ENCODE data around the gene EGLN3. TPM values are rescaled to one million over a fixed set of nuclear protein-coding genes. Genes with fewer than 3 reads are reported as not detected.

EGLN3 gene
- total RNA-seq, 1 donor from 2014 or later, result 10.3 TPM

- Histone ChIP-seq H3K4me1 (no peaks in the 10 kb centered on the region), H3K27ac (no peak overlapping the region), H3K27me3 (no peaks in the 10 kb centered on the region), H3K36me3 (no peaks in the 10 kb centered on the region), H3K9me3 (no peaks in the 10 kb centered on the region), H3K4me3 (no peak overlapping the region)
- intact Hi-C loops (cut with DNase I), result no loop called here
- no peak for DNase-seq (ENCODE audit: extremely low spot score in 2 of 2)
- no peak for TF ChIP-seq POLR2AphosphoS5 (IDR thresholded peaks at IDR 0.05; ENCODE audit: insufficient read depth in 1 of 2, low read depth in 1 of 2)
- no peak for TF ChIP-seq POLR2A (IDR thresholded peaks at IDR 0.05)
- no peak for TF ChIP-seq CTCF (IDR thresholded peaks at IDR 0.05)
Observed at GRCh38 chr14:33908540-33909223, 42.2 kb downstream of the EGLN3 start.

GRCh38 chr14:33906968-33907367 is 43.9 kb downstream of the EGLN3 start:
- Histone ChIP-seq H3K27ac (no peak overlapping the region), H3K9me3 (no peaks in the 10 kb centered on the region), H3K27me3 (no peaks in the 10 kb centered on the region), H3K4me1 (no peaks in the 10 kb centered on the region), H3K4me3 (no peak overlapping the region), H3K36me3 (no peaks in the 10 kb centered on the region)
- no peak for DNase-seq (ENCODE audit: extremely low spot score in 2 of 2)
- intact Hi-C loops (cut with DNase I), result no loop called here
- TF ChIP-seq POLR2AphosphoS5 (IDR thresholded peaks at IDR 0.05; ENCODE audit: insufficient read depth in 1 of 2, low read depth in 1 of 2) (no peak), POLR2A (IDR thresholded peaks at IDR 0.05) (no peak), CTCF (IDR thresholded peaks at IDR 0.05) (no peak)

DNA sequence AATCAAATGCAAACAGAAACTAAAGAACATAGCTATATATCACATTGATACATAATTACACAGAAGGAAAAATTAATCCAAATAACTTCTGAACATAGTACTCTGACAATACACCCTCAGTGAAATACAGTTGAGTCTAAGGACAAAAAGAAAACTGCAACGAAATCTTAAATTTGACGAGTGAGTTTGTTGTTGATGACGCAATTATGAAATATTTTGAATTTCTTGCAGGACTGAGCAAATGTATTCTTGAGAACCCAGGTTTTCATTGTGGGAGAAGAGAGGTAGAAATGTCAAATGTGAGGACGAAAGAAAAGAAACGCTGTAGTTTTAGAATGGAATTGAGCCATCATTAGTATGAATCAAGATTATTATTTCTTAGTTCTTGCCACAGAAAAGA is 46.3 kb downstream of the EGLN3 start:
- Histone ChIP-seq H3K27me3 (no peaks in the 10 kb centered on the region), H3K9me3 (no peaks in the 10 kb centered on the region), H3K4me3 (no peak overlapping the region), H3K36me3 (no peaks in the 10 kb centered on the region), H3K27ac (no peak overlapping the region), H3K4me1 (no peaks in the 10 kb centered on the region)
- intact Hi-C loops (cut with DNase I), result no loop called here
- no peak for DNase-seq (ENCODE audit: extremely low spot score in 2 of 2)
- no peak for TF ChIP-seq CTCF (IDR thresholded peaks at IDR 0.05)
- no peak for TF ChIP-seq POLR2AphosphoS5 (IDR thresholded peaks at IDR 0.05; ENCODE audit: insufficient read depth in 1 of 2, low read depth in 1 of 2)
- no peak for TF ChIP-seq POLR2A (IDR thresholded peaks at IDR 0.05)

DNA sequence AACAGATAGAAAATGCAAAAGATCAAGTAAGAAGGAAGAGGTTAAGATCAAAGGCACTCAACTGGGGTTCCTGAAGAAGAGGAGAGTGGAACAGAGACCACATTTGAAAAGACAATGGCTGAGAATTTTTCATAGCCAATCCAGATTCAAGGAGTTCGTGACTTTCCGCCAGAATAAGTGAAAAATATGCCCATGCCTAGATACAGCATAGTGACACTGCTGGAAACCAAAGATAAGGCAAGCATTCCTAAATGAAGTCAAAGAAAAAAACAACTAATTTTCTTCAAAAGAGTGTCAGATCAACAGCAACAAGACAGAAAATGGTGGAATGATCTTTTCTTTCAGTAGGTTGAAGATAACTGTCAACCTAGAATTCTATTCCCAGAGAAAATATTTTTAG is 47.5 kb downstream of the EGLN3 start:
- intact Hi-C loops (cut with DNase I), result no loop called here
- Histone ChIP-seq H3K27me3 (no peaks in the 10 kb centered on the region), H3K4me1 (no peaks in the 10 kb centered on the region), H3K27ac (no peak overlapping the region), H3K4me3 (no peak overlapping the region), H3K36me3 (no peaks in the 10 kb centered on the region), H3K9me3 (no peaks in the 10 kb centered on the region)
- DNase-seq (ENCODE audit: extremely low spot score in 2 of 2), result no peak
- TF ChIP-seq POLR2AphosphoS5 (IDR thresholded peaks at IDR 0.05; ENCODE audit: insufficient read depth in 1 of 2, low read depth in 1 of 2) (no peak), POLR2A (IDR thresholded peaks at IDR 0.05) (no peak), CTCF (IDR thresholded peaks at IDR 0.05) (no peak)

DNA sequence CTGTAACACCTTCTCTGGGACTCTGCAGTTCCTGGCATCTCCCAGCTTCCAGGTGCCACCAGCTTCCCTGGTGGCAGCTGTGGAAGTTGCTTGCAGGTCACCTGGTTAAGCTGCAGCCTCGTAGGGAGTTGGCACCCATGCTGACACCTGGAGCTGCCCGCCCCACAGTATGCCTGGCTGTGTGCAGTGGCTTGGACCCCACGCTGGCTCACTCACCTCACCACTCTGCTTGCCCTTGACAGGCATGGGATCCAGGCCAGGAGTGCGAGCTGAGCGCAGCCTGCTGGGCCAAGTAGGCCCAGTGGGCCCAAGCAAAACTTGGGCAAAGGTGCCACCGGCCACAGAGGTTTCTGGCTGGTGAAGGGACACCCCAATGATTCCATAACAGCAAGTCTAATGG is 48.5 kb downstream of the EGLN3 start:
- Histone ChIP-seq H3K4me1 (no peaks in the 10 kb centered on the region), H3K27me3 (no peaks in the 10 kb centered on the region), H3K9me3 (no peaks in the 10 kb centered on the region), H3K27ac (no peak overlapping the region), H3K4me3 (no peak overlapping the region), H3K36me3 (no peaks in the 10 kb centered on the region)
- no peak for DNase-seq (ENCODE audit: extremely low spot score in 2 of 2)
- intact Hi-C loops (cut with DNase I), result no loop called here
- no peak for TF ChIP-seq POLR2A (IDR thresholded peaks at IDR 0.05)
- no peak for TF ChIP-seq POLR2AphosphoS5 (IDR thresholded peaks at IDR 0.05; ENCODE audit: insufficient read depth in 1 of 2, low read depth in 1 of 2)
- no peak for TF ChIP-seq CTCF (IDR thresholded peaks at IDR 0.05)
